H9 (cell line): ENCODE measurements around the gene UVRAG. TPM values are rescaled to one million over a fixed set of nuclear protein-coding genes. Genes with fewer than 3 reads are reported as not detected.

Experiments used
- DNase-seq: peaks from one replicate; pipeline ENCODE4 v3.0.0-alpha.2; 2017
- H2AFZ ChIP-seq: one replicate; pipeline ENCODE4 v1.6.1; 2013; ENCODE audit warnings: mild to moderate bottlenecking, low read length, control low read depth, moderate library complexity
- H2AK5ac ChIP-seq: 2 replicates; pipeline ENCODE4 v1.6.1; 2013; ENCODE audit warnings: low read length, control low read depth, mixed read lengths; ENCODE audit not compliant: insufficient read length
- H2BK120ac ChIP-seq: one replicate; pipeline ENCODE4 v1.6.1; 2013; ENCODE audit warnings: low read depth, mild to moderate bottlenecking, low read length, control low read depth, inconsistent platforms; ENCODE audit not compliant: poor library complexity, severe bottlenecking
- H2BK12ac ChIP-seq: 2 replicates; pipeline ENCODE4 v1.6.1; 2013; ENCODE audit warnings: low read length, control low read depth, mixed read lengths, low read depth; ENCODE audit not compliant: insufficient read length
- H2BK15ac ChIP-seq: 2 replicates; pipeline ENCODE4 v1.6.1; 2013; ENCODE audit warnings: low read depth, low read length, control low read depth
- H2BK20ac ChIP-seq: one replicate; pipeline ENCODE4 v1.6.1; 2013; ENCODE audit warnings: low read depth, mild to moderate bottlenecking, low read length, control low read depth, inconsistent platforms; ENCODE audit not compliant: poor library complexity, severe bottlenecking
- H2BK5ac ChIP-seq: 2 replicates; pipeline ENCODE4 v1.6.1; 2013; ENCODE audit warnings: low read length, control low read depth, mixed read lengths; ENCODE audit not compliant: insufficient read length
- H3K14ac ChIP-seq: 2 replicates; pipeline ENCODE4 v1.6.1; 2013; ENCODE audit warnings: low read length, control low read depth; ENCODE audit not compliant: insufficient read depth
- H3K18ac ChIP-seq: 2 replicates; pipeline ENCODE4 v1.6.1; 2013; ENCODE audit warnings: low read depth, mild to moderate bottlenecking, mixed read lengths, low read length, control low read depth; ENCODE audit not compliant: insufficient read length
- H3K23ac ChIP-seq: 2 replicates; pipeline ENCODE4 v1.6.1; 2013; ENCODE audit warnings: low read length, control low read depth, mixed read lengths, low read depth; ENCODE audit not compliant: insufficient read length
- H3K23me2 ChIP-seq: 2 replicates; pipeline ENCODE4 v1.6.1; 2013; ENCODE audit warnings: low read depth, mild to moderate bottlenecking, mixed read lengths, low read length, control low read depth; ENCODE audit not compliant: insufficient read length, poor library complexity, severe bottlenecking
- H3K27ac ChIP-seq: 2 replicates; pipeline ENCODE4 v1.5.1; 2013; ENCODE audit warnings: low read length, control low read depth, mixed read lengths, low read depth; ENCODE audit not compliant: insufficient read length
- H3K27me3 ChIP-seq: 2 replicates; pipeline ENCODE4 v1.6.1; 2013; ENCODE audit warnings: low read length, control low read depth, inconsistent platforms; ENCODE audit not compliant: insufficient read depth
- H3K4ac ChIP-seq: 2 replicates; pipeline ENCODE4 v1.6.1; 2013; ENCODE audit warnings: low read depth, mild to moderate bottlenecking, control low read depth, inconsistent platforms, low read length, moderate library complexity
- H3K4me1 ChIP-seq: 2 replicates; pipeline ENCODE4 v1.6.1; 2013; ENCODE audit warnings: low read length, control low read depth, inconsistent platforms; ENCODE audit not compliant: insufficient read depth
- H3K4me2 ChIP-seq: 2 replicates; pipeline ENCODE4 v1.6.1; 2013; ENCODE audit warnings: low read length, control low read depth, mixed read lengths; ENCODE audit not compliant: insufficient read length, insufficient read depth
- H3K56ac ChIP-seq: 2 replicates; pipeline ENCODE4 v1.6.1; 2013; ENCODE audit warnings: low read depth, mild to moderate bottlenecking, mixed read lengths, low read length, control low read depth; ENCODE audit not compliant: insufficient read length
- H3K79me1 ChIP-seq: 2 replicates; pipeline ENCODE4 v1.6.1; 2013; ENCODE audit warnings: low read depth, mild to moderate bottlenecking, moderate library complexity, low read length, control low read depth, inconsistent platforms; ENCODE audit not compliant: insufficient read depth, poor library complexity, severe bottlenecking
- H3K79me2 ChIP-seq: 2 replicates; pipeline ENCODE4 v1.6.1; 2013; ENCODE audit warnings: low read length, control low read depth, inconsistent platforms; ENCODE audit not compliant: insufficient read depth
- H3K9ac ChIP-seq: 2 replicates; pipeline ENCODE4 v1.6.1; 2013; ENCODE audit warnings: low read length, control low read depth, mixed read lengths; ENCODE audit not compliant: insufficient read length; ENCODE audit errors: extremely low read depth
- H3K9me3 ChIP-seq: one replicate; pipeline ENCODE4 v1.6.1; 2013; ENCODE audit warnings: low read depth, low read length, inconsistent platforms; ENCODE audit not compliant: control insufficient read depth
- H3T11ph ChIP-seq: one replicate; pipeline ENCODE4 v1.6.1; 2013; ENCODE audit warnings: mild to moderate bottlenecking, low read length, control low read depth, inconsistent platforms
- H4K20me1 ChIP-seq: one replicate; pipeline ENCODE4 v1.6.1; 2013; ENCODE audit not compliant: control insufficient read depth, insufficient read length, insufficient read depth
- H4K5ac ChIP-seq: 2 replicates; pipeline ENCODE4 v1.6.1; 2013; ENCODE audit warnings: low read depth, mild to moderate bottlenecking, mixed read lengths, low read length, control low read depth; ENCODE audit not compliant: insufficient read length
- H4K8ac ChIP-seq: replicated peaks from 2 replicates; pipeline ENCODE4 v1.6.1; 2013; ENCODE audit warnings: low read length, control low read depth, mixed read lengths, low read depth; ENCODE audit not compliant: insufficient read length
- H4K91ac ChIP-seq: 2 replicates; pipeline ENCODE4 v1.6.1; 2013; ENCODE audit warnings: low read depth, mild to moderate bottlenecking, moderate library complexity, mixed read lengths, low read length, control low read depth; ENCODE audit not compliant: insufficient read length
- H3K27ac Mint-ChIP-seq, 3 experiments: 2 replicates in 2 of 3; 3 replicates in 1 of 3; pipeline ENCODE4 v1.8.0; 2020 to 2021; ENCODE audit warnings: mixed read lengths in 3 of 3, mild to moderate bottlenecking in 1 of 3, moderate library complexity in 1 of 3
- H3K27me3 Mint-ChIP-seq: 2 replicates; pipeline ENCODE4 v1.8.0; 2021; ENCODE audit warnings: low read depth, mild to moderate bottlenecking, moderate library complexity, mixed read lengths
- H3K36me3 Mint-ChIP-seq, 3 experiments: 2 replicates in 2 of 3; 3 replicates in 1 of 3; pipeline ENCODE4 v1.8.0; 2020 to 2021; ENCODE audit warnings: low read depth in 3 of 3, mixed read lengths in 3 of 3; ENCODE audit not compliant: insufficient read depth in 1 of 3
- H3K4me1 Mint-ChIP-seq, 2 experiments: 2 replicates each; pipeline ENCODE4 v1.8.0; 2020; ENCODE audit warnings: mixed read lengths in 2 of 2
- H3K4me3 Mint-ChIP-seq, 2 experiments: 2 replicates in 1 of 2; 3 replicates in 1 of 2; pipeline ENCODE4 v1.8.0; 2020 to 2021; ENCODE audit warnings: mild to moderate bottlenecking in 2 of 2, mixed read lengths in 2 of 2, moderate library complexity in 1 of 2
- H3K9me3 Mint-ChIP-seq, 2 experiments: 2 replicates in 1 of 2; 3 replicates in 1 of 2; pipeline ENCODE4 v1.8.0; 2020; ENCODE audit warnings: mild to moderate bottlenecking in 2 of 2, mixed read lengths in 2 of 2, moderate library complexity in 1 of 2
- WGBS: extraction: QIAGEN DNeasy Blood & Tissue Kit; methylation state at CpG from one replicate; pipeline ENCODE4 v1.1.7; 2013; ENCODE audit warnings: missing lambda C conversion rate, low lambda C conversion rate, mixed read lengths; ENCODE audit not compliant: insufficient read length; ENCODE audit errors: extremely low coverage; 5-methylcytosine and 5-hydroxymethylcytosine counted together
- total RNA-seq: library from RNA; stranded (reverse); gene quantifications from 2 replicates; pipeline ENCODE4 v1.2.1, GENCODE V29; 2021
- TF ChIP-seq, protein P1 (sequence below): fragments of 200-600 bp; sonication (generic); conservative IDR thresholded peaks from 3 replicates; pipeline ENCODE4 v1.8.0; 2021; ENCODE audit warnings: antibody characterized with exemption, mild to moderate bottlenecking

The UVRAG gene
- total RNA-seq, 1 experiment from 2014 or later, result 18.5 TPM

DNA sequence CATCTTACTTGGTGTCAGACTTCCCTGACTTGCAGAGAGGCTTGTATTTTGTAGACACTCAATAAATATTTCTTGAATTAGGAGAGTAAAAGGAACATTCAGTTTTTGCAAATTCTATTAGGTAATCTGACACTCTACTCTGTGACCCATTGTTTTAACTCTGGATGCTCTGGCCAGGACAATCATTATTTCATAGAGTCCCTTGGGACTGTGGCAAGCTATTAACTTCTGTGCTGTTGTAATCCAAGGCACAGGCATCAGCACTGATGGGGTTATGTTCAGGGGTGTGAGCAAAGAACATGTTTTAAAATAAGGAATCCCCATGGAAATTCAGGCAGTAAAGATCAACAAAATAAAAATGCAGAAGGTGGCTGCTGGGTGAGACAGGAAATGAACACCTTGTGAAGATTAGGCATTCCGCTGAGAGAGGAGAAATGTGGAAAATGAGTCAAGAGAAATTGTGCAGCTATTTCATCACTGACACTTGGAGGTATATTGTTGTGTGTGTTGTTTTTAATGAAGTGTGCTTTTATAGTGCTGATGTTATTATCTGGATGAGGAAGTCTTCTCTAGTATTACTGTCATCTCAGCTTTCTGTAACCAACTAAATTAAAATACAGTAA is 216.1 kb downstream of the UVRAG start:
- Histone ChIP-seq H4K8ac (no peak overlapping the region), H2BK20ac (no peak overlapping the region), H4K20me1 (no peaks in the 10 kb centered on the region), H3K79me2 (no peaks in the 10 kb centered on the region), H2AK5ac (no peak overlapping the region), H3K23ac (no peak overlapping the region), H3T11ph (no peak overlapping the region), H2BK120ac (no peak overlapping the region), H2AFZ (no peak overlapping the region), H3K18ac (no peak overlapping the region), H4K91ac (no peak overlapping the region), H3K27ac (no peak overlapping the region), H3K27me3 (no peaks in the 10 kb centered on the region), H2BK12ac (no peak overlapping the region), H3K79me1 (no peaks in the 10 kb centered on the region), H3K9ac (no peak overlapping the region), H3K56ac (no peak overlapping the region), H3K4me2 (no peak overlapping the region), H3K4ac (no peak overlapping the region), H3K4me1 (peaks cover 2% of the 10 kb centered on the region; the same call in 1 of the 2 replicates), H3K23me2 (no peaks in the 10 kb centered on the region), H3K14ac (no peak overlapping the region), H3K9me3 (no peaks in the 10 kb centered on the region), H4K5ac (no peak overlapping the region), H2BK5ac (no peak overlapping the region), H2BK15ac (no peak overlapping the region)
- Mint-ChIP-seq H3K36me3 (peaks cover 11 to 16% (median 13%) of the 10 kb centered on the region in 3 experiments), H3K9me3 (no peaks in the 10 kb centered on the region; a peak in 1 of 5 replicates), H3K4me1 (peaks cover 15 to 18% of the 10 kb centered on the region in 2 experiments), H3K27ac (no peak overlapping the region; a peak in 1 of 7 replicates), H3K27me3 (no peaks in the 10 kb centered on the region), H3K4me3 (no peak overlapping the region)
- TF ChIP-seq, protein P1, sequence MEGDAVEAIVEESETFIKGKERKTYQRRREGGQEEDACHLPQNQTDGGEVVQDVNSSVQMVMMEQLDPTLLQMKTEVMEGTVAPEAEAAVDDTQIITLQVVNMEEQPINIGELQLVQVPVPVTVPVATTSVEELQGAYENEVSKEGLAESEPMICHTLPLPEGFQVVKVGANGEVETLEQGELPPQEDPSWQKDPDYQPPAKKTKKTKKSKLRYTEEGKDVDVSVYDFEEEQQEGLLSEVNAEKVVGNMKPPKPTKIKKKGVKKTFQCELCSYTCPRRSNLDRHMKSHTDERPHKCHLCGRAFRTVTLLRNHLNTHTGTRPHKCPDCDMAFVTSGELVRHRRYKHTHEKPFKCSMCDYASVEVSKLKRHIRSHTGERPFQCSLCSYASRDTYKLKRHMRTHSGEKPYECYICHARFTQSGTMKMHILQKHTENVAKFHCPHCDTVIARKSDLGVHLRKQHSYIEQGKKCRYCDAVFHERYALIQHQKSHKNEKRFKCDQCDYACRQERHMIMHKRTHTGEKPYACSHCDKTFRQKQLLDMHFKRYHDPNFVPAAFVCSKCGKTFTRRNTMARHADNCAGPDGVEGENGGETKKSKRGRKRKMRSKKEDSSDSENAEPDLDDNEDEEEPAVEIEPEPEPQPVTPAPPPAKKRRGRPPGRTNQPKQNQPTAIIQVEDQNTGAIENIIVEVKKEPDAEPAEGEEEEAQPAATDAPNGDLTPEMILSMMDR, result no peak
- DNase-seq, result no peak
- no CpG with 5 or more reads among the region's 1 CpG for WGBS
